ENCODE results near the gene OSBPL9.

DNA sequence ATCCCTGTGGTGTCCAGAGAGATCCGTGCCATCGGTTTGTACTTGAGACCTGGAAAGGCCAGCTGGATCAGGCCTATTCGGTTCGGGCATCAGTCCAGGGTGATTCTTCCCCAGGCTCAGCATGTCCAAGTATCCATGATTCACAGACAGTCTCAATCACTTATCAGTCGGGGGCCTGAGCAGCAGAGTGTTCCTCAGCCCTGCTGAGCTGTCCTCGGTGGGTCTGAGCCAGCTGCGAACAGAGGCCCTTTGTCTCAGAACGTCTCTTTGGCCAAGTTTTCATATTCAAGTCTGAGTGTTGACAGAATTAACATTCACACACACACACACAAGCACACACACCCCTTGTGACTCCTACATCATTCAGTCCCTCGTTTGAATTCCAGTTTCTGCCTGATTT lies 33.4 kb upstream of the OSBPL9 start:
- TF ChIP-seq EZH2 (IDR thresholded peaks at IDR 0.05; ENCODE audit: low read depth, unreplicated experiment) (no peak), EZH2phosphoT487 (IDR thresholded peaks at IDR 0.05; ENCODE audit: unreplicated experiment) (no peak), POLR2AphosphoS5 (IDR thresholded peaks at IDR 0.05; ENCODE audit: low read depth) (no peak), ZNF331 (CRISPR knock-in tag; IDR thresholded peaks at IDR 0.05; ENCODE audit: low read depth) (no peak)
- TF ChIP-seq, protein P1, sequence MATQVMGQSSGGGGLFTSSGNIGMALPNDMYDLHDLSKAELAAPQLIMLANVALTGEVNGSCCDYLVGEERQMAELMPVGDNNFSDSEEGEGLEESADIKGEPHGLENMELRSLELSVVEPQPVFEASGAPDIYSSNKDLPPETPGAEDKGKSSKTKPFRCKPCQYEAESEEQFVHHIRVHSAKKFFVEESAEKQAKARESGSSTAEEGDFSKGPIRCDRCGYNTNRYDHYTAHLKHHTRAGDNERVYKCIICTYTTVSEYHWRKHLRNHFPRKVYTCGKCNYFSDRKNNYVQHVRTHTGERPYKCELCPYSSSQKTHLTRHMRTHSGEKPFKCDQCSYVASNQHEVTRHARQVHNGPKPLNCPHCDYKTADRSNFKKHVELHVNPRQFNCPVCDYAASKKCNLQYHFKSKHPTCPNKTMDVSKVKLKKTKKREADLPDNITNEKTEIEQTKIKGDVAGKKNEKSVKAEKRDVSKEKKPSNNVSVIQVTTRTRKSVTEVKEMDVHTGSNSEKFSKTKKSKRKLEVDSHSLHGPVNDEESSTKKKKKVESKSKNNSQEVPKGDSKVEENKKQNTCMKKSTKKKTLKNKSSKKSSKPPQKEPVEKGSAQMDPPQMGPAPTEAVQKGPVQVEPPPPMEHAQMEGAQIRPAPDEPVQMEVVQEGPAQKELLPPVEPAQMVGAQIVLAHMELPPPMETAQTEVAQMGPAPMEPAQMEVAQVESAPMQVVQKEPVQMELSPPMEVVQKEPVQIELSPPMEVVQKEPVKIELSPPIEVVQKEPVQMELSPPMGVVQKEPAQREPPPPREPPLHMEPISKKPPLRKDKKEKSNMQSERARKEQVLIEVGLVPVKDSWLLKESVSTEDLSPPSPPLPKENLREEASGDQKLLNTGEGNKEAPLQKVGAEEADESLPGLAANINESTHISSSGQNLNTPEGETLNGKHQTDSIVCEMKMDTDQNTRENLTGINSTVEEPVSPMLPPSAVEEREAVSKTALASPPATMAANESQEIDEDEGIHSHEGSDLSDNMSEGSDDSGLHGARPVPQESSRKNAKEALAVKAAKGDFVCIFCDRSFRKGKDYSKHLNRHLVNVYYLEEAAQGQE (IDR thresholded peaks at IDR 0.05; ENCODE audit: unreplicated experiment): no peak
- TF ChIP-seq, protein P2, sequence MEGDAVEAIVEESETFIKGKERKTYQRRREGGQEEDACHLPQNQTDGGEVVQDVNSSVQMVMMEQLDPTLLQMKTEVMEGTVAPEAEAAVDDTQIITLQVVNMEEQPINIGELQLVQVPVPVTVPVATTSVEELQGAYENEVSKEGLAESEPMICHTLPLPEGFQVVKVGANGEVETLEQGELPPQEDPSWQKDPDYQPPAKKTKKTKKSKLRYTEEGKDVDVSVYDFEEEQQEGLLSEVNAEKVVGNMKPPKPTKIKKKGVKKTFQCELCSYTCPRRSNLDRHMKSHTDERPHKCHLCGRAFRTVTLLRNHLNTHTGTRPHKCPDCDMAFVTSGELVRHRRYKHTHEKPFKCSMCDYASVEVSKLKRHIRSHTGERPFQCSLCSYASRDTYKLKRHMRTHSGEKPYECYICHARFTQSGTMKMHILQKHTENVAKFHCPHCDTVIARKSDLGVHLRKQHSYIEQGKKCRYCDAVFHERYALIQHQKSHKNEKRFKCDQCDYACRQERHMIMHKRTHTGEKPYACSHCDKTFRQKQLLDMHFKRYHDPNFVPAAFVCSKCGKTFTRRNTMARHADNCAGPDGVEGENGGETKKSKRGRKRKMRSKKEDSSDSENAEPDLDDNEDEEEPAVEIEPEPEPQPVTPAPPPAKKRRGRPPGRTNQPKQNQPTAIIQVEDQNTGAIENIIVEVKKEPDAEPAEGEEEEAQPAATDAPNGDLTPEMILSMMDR (conservative IDR thresholded peaks at IDR 0.05; ENCODE audit: low read depth in 2 of 2): no peak
